ENCODE measurements around the gene PAGE2. TPM values are rescaled to one million over a fixed set of nuclear protein-coding genes. Genes with fewer than 3 reads are reported as not detected.
"Not testable (repeated sequence)": the region's sequence is repeated elsewhere in the genome, so short reads cannot be mapped to it uniquely, and the experiment has no call there.

PAGE2 gene, protein sequence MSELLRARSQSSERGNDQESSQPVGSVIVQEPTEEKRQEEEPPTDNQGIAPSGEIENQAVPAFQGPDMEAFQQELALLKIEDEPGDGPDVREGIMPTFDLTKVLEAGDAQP
- not detected for total RNA-seq

GRCh38 chrX:55088795-55089489 lies at the start of gene PAGE2:
Gene PAGE2 (plus strand): TSS chrX:55089018. CDS start chrX:55090021, 1,003 bp downstream.
- Histone ChIP-seq H3K27me3 (ENCODE audit: insufficient read depth, low read length) (no peaks in the 10 kb centered on the region), H3K4me1 (ENCODE audit: insufficient read depth, low read length) (no peaks in the 10 kb centered on the region), H3K9me3 (ENCODE audit: low read depth, low read length) (no peaks in the 10 kb centered on the region), H3K4me3 (ENCODE audit: low read length) (no peak within 1 kb of the TSS)

GRCh38 chrX:55039471-55039870 lies 49.3 kb upstream of the PAGE2 start:
- no peaks in the 10 kb centered on the region for H3K4me1 ChIP-seq (ENCODE audit: insufficient read depth, low read length)
- no peaks in the 10 kb centered on the region for H3K9me3 ChIP-seq (ENCODE audit: low read depth, low read length)
- no peak overlapping the region for H3K4me3 ChIP-seq (ENCODE audit: low read length)
- H3K27me3 ChIP-seq (ENCODE audit: insufficient read depth, low read length): no peaks in the 10 kb centered on the region

GRCh38 chrX:55041514-55041913 lies 47.3 kb upstream of the PAGE2 start:
- Histone ChIP-seq H3K4me3 (ENCODE audit: low read length) (no peak overlapping the region), H3K9me3 (ENCODE audit: low read depth, low read length) (no peaks in the 10 kb centered on the region), H3K4me1 (ENCODE audit: insufficient read depth, low read length) (no peaks in the 10 kb centered on the region), H3K27me3 (ENCODE audit: insufficient read depth, low read length) (no peaks in the 10 kb centered on the region)

- not testable (repeated sequence) for H3K27me3 ChIP-seq (ENCODE audit: insufficient read depth, low read length); H3K4me3 ChIP-seq (ENCODE audit: low read length); H3K9me3 ChIP-seq (ENCODE audit: low read depth, low read length); H3K4me1 ChIP-seq (ENCODE audit: insufficient read depth, low read length)
Observed at GRCh38 chrX:55050599-55050998, 38.2 kb upstream of the PAGE2 start.

- H3K4me1 ChIP-seq (ENCODE audit: insufficient read depth, low read length): peaks cover 4% of the 10 kb centered on the region
- no peaks in the 10 kb centered on the region for H3K27me3 ChIP-seq (ENCODE audit: insufficient read depth, low read length)
- no peaks in the 10 kb centered on the region for H3K9me3 ChIP-seq (ENCODE audit: low read depth, low read length)
- no peak overlapping the region for H3K4me3 ChIP-seq (ENCODE audit: low read length)
Observed at GRCh38 chrX:55056820-55057674, 31.8 kb upstream of the PAGE2 start.

DNA sequence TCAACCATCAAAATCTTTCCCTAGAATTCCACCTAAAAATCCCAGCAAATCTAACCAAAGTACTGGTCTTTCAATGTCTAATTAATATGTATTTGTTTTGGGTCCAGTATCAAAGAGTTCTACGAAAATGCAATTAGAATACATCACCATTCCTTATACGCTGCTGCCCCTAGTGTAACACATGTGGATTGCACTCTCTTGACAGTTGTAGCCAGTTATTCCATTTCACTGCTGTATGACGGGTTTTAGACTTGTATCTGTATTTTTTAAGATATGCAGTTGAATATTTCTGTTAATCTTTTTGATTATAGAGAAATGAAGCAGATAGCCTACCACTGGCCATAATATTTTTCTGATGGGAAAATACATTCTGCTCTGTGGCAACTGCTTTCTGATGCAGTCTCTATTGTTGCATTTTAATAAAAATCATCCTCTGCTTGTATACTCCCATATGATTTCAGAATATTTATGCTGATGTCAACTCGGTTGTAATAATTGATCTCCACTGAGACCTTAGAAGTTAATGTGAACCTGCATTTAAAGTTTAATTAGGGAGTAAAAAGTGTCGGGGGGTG lies 31.1 kb upstream of the PAGE2 start:
- Histone ChIP-seq H3K9me3 (ENCODE audit: low read depth, low read length) (no peaks in the 10 kb centered on the region), H3K27me3 (ENCODE audit: insufficient read depth, low read length) (no peaks in the 10 kb centered on the region), H3K4me1 (ENCODE audit: insufficient read depth, low read length) (peaks cover 4% of the 10 kb centered on the region), H3K4me3 (ENCODE audit: low read length) (no peak overlapping the region)

- H3K4me3 ChIP-seq (ENCODE audit: low read length); H3K4me1 ChIP-seq (ENCODE audit: insufficient read depth, low read length); H3K9me3 ChIP-seq (ENCODE audit: low read depth, low read length); H3K27me3 ChIP-seq (ENCODE audit: insufficient read depth, low read length): not testable (repeated sequence)
Observed at GRCh38 chrX:55067180-55067579, 21.6 kb upstream of the PAGE2 start.

DNA sequence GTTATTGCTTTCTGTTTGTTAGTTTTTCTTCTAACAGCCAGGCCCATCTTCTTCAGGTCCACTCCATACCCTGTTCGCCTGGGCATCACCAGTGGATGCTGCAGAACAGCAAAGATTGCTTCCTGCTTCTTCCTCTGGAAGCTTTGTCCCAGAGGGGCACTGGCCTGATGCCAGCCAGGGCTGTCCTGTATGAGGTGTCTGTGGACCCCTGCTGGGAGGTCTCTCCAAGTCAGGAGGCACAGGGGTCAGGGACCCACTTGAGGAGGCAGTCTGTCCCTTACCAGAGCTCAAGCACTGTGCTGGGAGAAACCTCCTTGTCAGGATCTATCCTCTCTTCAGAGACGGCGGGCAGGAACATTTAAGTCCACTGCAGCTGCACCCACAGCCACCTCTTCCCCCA lies 16.5 kb upstream of the PAGE2 start:
- H3K9me3 ChIP-seq (ENCODE audit: low read depth, low read length): no peaks in the 10 kb centered on the region
- H3K4me1 ChIP-seq (ENCODE audit: insufficient read depth, low read length): no peaks in the 10 kb centered on the region
- H3K4me3 ChIP-seq (ENCODE audit: low read length): no peak overlapping the region
- H3K27me3 ChIP-seq (ENCODE audit: insufficient read depth, low read length): no peaks in the 10 kb centered on the region

GRCh38 chrX:55074851-55075467 lies 13.9 kb upstream of the PAGE2 start, which contains the start of gene PAGE2B:
Gene PAGE2B (plus strand): TSS chrX:55075030. CDS start chrX:55076042, 1,012 bp downstream.
- Histone ChIP-seq H3K4me3 (ENCODE audit: low read length) (no peak within 1 kb of the TSS), H3K4me1 (ENCODE audit: insufficient read depth, low read length) (no peaks in the 10 kb centered on the region), H3K9me3 (ENCODE audit: low read depth, low read length) (no peaks in the 10 kb centered on the region), H3K27me3 (ENCODE audit: insufficient read depth, low read length) (no peaks in the 10 kb centered on the region)

- H3K9me3 ChIP-seq (ENCODE audit: low read depth, low read length): no peaks in the 10 kb centered on the region
- H3K4me1 ChIP-seq (ENCODE audit: insufficient read depth, low read length): no peaks in the 10 kb centered on the region
- H3K27me3 ChIP-seq (ENCODE audit: insufficient read depth, low read length): no peaks in the 10 kb centered on the region
- no peak overlapping the region for H3K4me3 ChIP-seq (ENCODE audit: low read length)
Observed at GRCh38 chrX:55098691-55099090, 9.9 kb downstream of the PAGE2 start.

DNA sequence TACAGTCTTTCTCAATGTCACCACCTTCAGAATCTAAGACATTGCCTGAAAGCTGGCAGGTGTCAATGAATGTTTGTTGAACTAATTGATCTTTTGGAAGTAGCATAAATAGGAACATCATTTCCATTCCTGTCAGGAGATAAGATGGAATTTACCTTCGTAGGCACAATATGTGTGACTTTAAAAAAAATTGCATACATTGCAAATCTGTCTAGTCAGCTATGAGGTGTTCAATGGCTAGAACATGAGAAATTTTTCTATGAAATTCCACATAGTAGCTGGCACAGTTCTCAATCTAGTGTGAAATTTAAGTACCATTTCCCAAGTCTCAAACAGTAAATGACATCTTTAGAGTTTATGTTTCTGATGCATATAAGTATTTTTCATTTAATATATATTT lies 10.3 kb downstream of the PAGE2 start:
- Histone ChIP-seq H3K4me3 (ENCODE audit: low read length) (no peak overlapping the region), H3K27me3 (ENCODE audit: insufficient read depth, low read length) (no peaks in the 10 kb centered on the region), H3K4me1 (ENCODE audit: insufficient read depth, low read length) (no peaks in the 10 kb centered on the region), H3K9me3 (ENCODE audit: low read depth, low read length) (no peaks in the 10 kb centered on the region)

GRCh38 chrX:55102754-55103153 lies 13.9 kb downstream of the PAGE2 start:
- H3K4me1 ChIP-seq (ENCODE audit: insufficient read depth, low read length): no peaks in the 10 kb centered on the region
- no peaks in the 10 kb centered on the region for H3K27me3 ChIP-seq (ENCODE audit: insufficient read depth, low read length)
- no peaks in the 10 kb centered on the region for H3K9me3 ChIP-seq (ENCODE audit: low read depth, low read length)
- no peak overlapping the region for H3K4me3 ChIP-seq (ENCODE audit: low read length)

- Histone ChIP-seq H3K9me3 (ENCODE audit: low read depth, low read length) (no peaks in the 10 kb centered on the region), H3K4me3 (ENCODE audit: low read length) (no peak overlapping the region)
Observed at GRCh38 chrX:55107262-55107661, 18.4 kb downstream of the PAGE2 start.

GRCh38 chrX:55107911-55108310 lies 19.1 kb downstream of the PAGE2 start:
- no peaks in the 10 kb centered on the region for H3K4me1 ChIP-seq (ENCODE audit: insufficient read depth, low read length)
- no peaks in the 10 kb centered on the region for H3K27me3 ChIP-seq (ENCODE audit: insufficient read depth, low read length)
- H3K9me3 ChIP-seq (ENCODE audit: low read depth, low read length): no peaks in the 10 kb centered on the region
- no peak overlapping the region for H3K4me3 ChIP-seq (ENCODE audit: low read length)

More at GRCh38 chrX:55107262-55107661, 18.4 kb downstream of the PAGE2 start:
- Histone ChIP-seq H3K4me1 (ENCODE audit: insufficient read depth, low read length) (no peaks in the 10 kb centered on the region), H3K27me3 (ENCODE audit: insufficient read depth, low read length) (no peaks in the 10 kb centered on the region)

DNA sequence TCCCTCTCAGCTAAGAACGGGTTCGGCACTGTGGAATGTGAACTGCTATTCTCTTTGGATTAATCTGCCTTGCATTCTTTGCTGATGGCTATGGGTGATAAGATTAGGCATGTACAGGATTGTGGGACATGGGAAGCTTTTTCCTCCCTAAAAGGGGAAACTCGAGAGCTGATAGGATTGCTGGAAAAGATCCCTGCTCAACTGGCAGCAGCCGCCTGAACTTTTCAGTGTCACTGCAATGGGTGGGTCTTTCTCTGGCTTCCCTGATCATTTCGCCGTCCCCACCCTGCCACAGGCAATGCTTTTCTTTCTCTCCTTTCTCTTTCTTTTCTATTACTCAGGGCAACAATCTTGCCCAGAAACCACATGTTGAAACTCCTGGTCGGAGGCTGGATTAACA lies 20.5 kb downstream of the PAGE2 start:
- Histone ChIP-seq H3K9me3 (ENCODE audit: low read depth, low read length) (no peaks in the 10 kb centered on the region), H3K27me3 (ENCODE audit: insufficient read depth, low read length) (no peaks in the 10 kb centered on the region), H3K4me1 (ENCODE audit: insufficient read depth, low read length) (no peaks in the 10 kb centered on the region), H3K4me3 (ENCODE audit: low read length) (no peak overlapping the region)
